Spleen (tissue), 11 donors: Measurements from ENCODE around the gene ERMARD. TPM values are rescaled to one million over a fixed set of nuclear protein-coding genes. Genes with fewer than 3 reads are reported as not detected.

ENCODE experiments used
- DNase-seq: peaks from one replicate; pipeline ENCODE4 v3.0.0-alpha.2; 2020
- H3K27ac ChIP-seq, 8 donors: fragments of 200-600 bp; sonication (generic) in 7 of 8; 1 replicate in 4 of 8; 2 replicates in 4 of 8; pipeline versions ENCODE4 v1.5.0 to v1.8.0; 2016 to 2021; ENCODE audit warnings: inconsistent platforms in 4 of 8, mild to moderate bottlenecking in 4 of 8, moderate library complexity in 1 of 8
- H3K27me3 ChIP-seq, 7 donors: fragments of 200-600 bp; sonication (generic) in 6 of 7; replicated peaks in 1 of 7; 1 replicate in 4 of 7; 2 replicates in 3 of 7; pipeline versions ENCODE4 v1.5.0 to v1.8.0; 2016 to 2021; ENCODE audit warnings: inconsistent platforms in 3 of 7, mild to moderate bottlenecking in 1 of 7
- H3K36me3 ChIP-seq, 6 donors: fragments of 200-600 bp; sonication (generic) in 5 of 6; 1 replicate in 4 of 6; 2 replicates in 2 of 6; pipeline versions ENCODE4 v1.5.0 to v1.8.0; 2016 to 2021; ENCODE audit warnings: inconsistent platforms in 2 of 6
- H3K4me1 ChIP-seq, 6 donors: fragments of 200-600 bp; sonication (generic) in 5 of 6; 1 replicate in 3 of 6; 2 replicates in 3 of 6; pipeline versions ENCODE4 v1.5.0 to v1.8.0; 2016 to 2021; ENCODE audit warnings: inconsistent platforms in 3 of 6
- H3K4me3 ChIP-seq, 8 donors: fragments of 200-600 bp; sonication (generic) in 7 of 8; 1 replicate in 4 of 8; 2 replicates in 4 of 8; pipeline versions ENCODE4 v1.5.0 to v1.8.0; 2016 to 2021; ENCODE audit warnings: inconsistent platforms in 4 of 8, mild to moderate bottlenecking in 4 of 8, moderate library complexity in 2 of 8
- H3K9me3 ChIP-seq, 8 donors: fragments of 200-600 bp; sonication (generic) in 7 of 8; 1 replicate in 4 of 8; 2 replicates in 4 of 8; pipeline versions ENCODE4 v1.5.0 to v1.8.0; 2016 to 2021; ENCODE audit warnings: inconsistent platforms in 4 of 8
- CTCF ChIP-seq, 11 experiments: fragments of 200-600 bp in 7 of 11; fragments of 450-650 bp in 4 of 11; sonication (generic) in 4 of 11; IDR thresholded peaks in 8 of 11; conservative IDR thresholded peaks in 3 of 11; 1 replicate in 7 of 11; 2 replicates in 4 of 11; pipeline versions ENCODE4 v1.4.0 to v1.8.0; 2016 to 2021; ENCODE audit warnings: antibody characterized with exemption in 11 of 11, inconsistent platforms in 4 of 11, mild to moderate bottlenecking in 1 of 11
- POLR2A ChIP-seq, 3 donors: fragments of 450-650 bp; IDR thresholded peaks; one replicate each; pipeline ENCODE4 v1.5.1; 2017; ENCODE audit warnings: antibody characterized with exemption in 3 of 3, mild to moderate bottlenecking in 1 of 3
- POLR2AphosphoS5 ChIP-seq, 3 donors: sonication (generic); formaldehyde crosslinking; IDR thresholded peaks; one replicate each; pipeline ENCODE4 v1.5.1; 2017; ENCODE audit warnings: antibody characterized with exemption in 3 of 3
- WGBS, 5 donors: extraction: QIAGEN DNeasy Blood & Tissue Kit in 3 of 5; methylation state at CpG; one replicate each; pipeline versions ENCODE4 v1.1.5 to v1.1.7; 2013 to 2018; 5-methylcytosine and 5-hydroxymethylcytosine counted together
- intact Hi-C: fragments of 100-400 bp; cut with DNase I; formaldehyde crosslinking; loops from one replicate; pipeline ENCODE4 v1.15.0; 2023; ENCODE audit warnings: low total_unique reads
- polyA plus RNA-seq, 3 donors: library from polyadenylated mRNA; stranded (reverse); fragments of 200-250 nt; gene quantifications; one replicate each; pipeline ENCODE4 v1.2.1, GENCODE V29; 2013
- total RNA-seq, 7 donors: library from RNA; depleted of rRNA in 3 of 7; stranded (reverse); fragments of >200 nt in 3 of 7; fragmentation: NEBNext Ultra II Directional in 4 of 7; extraction: Animal tissue kit (Norgen Biotek cat#: 25700) in 4 of 7; gene quantifications; one replicate each; pipeline versions ENCODE4 v1.1.0 to v1.2.1, GENCODE V29; 2016 to 2021
- donor health status: healthy with polysubstance abuse.
- donor health status: DM: no; HTN: no; CAD: no; lungs with moderate emphysema.
- donor health status: DM: no; HTN: no; CAD: no.
- donor health status: Bipolar disorder and iron deficiency.
- donor health status: healthy.
- donor health status: DM: no; HTN: no; CAD: no.
- donor health status: DM: yes; HTN: yes; CAD: no.

The ERMARD gene
- total and polyA plus RNA-seq, 10 donors, result 23.1 to 87.3 (median 37.7) TPM

GRCh38 chr6:169766232-169766631 lies 14.8 kb downstream of the ERMARD start:
- no peaks in the 10 kb centered on the region for H3K27me3 ChIP-seq
- no peak overlapping the region for H3K4me3 ChIP-seq
- H3K4me1 ChIP-seq, result peaks cover 0 to 6% (median 0%) of the 10 kb centered on the region in 6 donors
- TF ChIP-seq CTCF (IDR thresholded peaks at IDR 0.05 in 8 of 11, conservative IDR thresholded peaks at IDR 0.05 in 3 of 11) (no peak), POLR2AphosphoS5 (IDR thresholded peaks at IDR 0.05) (no peak), POLR2A (IDR thresholded peaks at IDR 0.05) (no peak)
- 90 to 97% (median 93%) methylated on average over 5 of the region's 5 CpGs for WGBS, 5 donors
- H3K9me3 ChIP-seq, result no peaks in the 10 kb centered on the region
- no peak for DNase-seq
- intact Hi-C loops, result no loop called here
- peaks cover 0 to 99% (median 55%) of the 10 kb centered on the region in 6 donors for H3K36me3 ChIP-seq
- H3K27ac ChIP-seq, result no peak overlapping the region

DNA sequence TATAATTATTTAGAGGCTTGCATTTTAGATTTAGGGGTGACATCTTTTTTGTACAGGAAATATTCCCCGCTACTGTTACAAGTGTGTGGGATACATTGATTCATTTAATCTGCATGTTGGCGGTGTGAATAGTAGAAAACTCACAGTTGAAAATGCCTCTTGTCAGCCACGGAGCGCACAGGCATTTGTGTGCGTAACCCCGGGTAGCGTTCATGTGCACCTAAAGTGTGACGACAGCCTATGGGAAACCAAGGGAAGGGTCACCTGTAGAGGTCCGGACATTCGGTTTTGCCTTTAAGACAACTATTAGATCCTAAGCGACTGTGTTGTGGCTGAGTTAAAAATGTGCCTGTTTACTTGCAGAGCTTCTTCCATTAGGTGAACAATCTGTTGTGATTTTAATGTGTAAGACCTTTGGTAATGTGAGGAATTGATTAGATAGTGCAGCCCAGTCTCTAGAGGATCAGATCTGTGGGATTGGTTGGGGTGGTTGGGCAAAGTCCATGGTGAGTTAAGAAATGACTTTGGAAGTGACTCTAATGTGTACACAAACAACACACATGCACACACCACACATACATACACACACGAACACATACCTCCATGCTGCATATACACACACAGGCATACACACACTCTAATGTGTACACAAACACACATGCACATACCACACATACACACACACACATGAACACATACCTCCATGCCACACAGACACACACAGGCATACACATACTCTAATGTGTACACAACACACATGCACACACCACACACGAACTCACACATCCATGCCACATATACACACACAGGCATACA lies 15.7 kb downstream of the ERMARD start:
- no peak overlapping the region for H3K4me3 ChIP-seq
- intact Hi-C loops, result no loop called here
- no peaks in the 10 kb centered on the region for H3K9me3 ChIP-seq
- WGBS, 5 donors, result 95 to 97% (median 96%) methylated on average over 13 of the region's 13 CpGs
- H3K36me3 ChIP-seq, result peaks cover 0 to 99% (median 57%) of the 10 kb centered on the region in 6 donors
- no peak for DNase-seq
- H3K27me3 ChIP-seq, result no peaks in the 10 kb centered on the region
- no peak overlapping the region for H3K27ac ChIP-seq
- peaks cover 0 to 6% (median 0%) of the 10 kb centered on the region in 6 donors for H3K4me1 ChIP-seq
- TF ChIP-seq POLR2AphosphoS5 (IDR thresholded peaks at IDR 0.05) (no peak), POLR2A (IDR thresholded peaks at IDR 0.05) (no peak), CTCF (IDR thresholded peaks at IDR 0.05 in 8 of 11, conservative IDR thresholded peaks at IDR 0.05 in 3 of 11) (no peak)

GRCh38 chr6:169774347-169774746 lies 22.9 kb downstream of the ERMARD start:
- Histone ChIP-seq H3K27me3 (no peaks in the 10 kb centered on the region), H3K9me3 (no peaks in the 10 kb centered on the region), H3K36me3 (peaks cover 0 to 97% (median 45%) of the 10 kb centered on the region in 6 donors), H3K4me3 (no peak overlapping the region), H3K27ac (no peak overlapping the region), H3K4me1 (no peaks in the 10 kb centered on the region)
- intact Hi-C loops, result no loop called here
- DNase-seq, result no peak
- TF ChIP-seq CTCF (IDR thresholded peaks at IDR 0.05 in 8 of 11, conservative IDR thresholded peaks at IDR 0.05 in 3 of 11), result no peak
- no peak for TF ChIP-seq POLR2AphosphoS5 (IDR thresholded peaks at IDR 0.05)
- no peak for TF ChIP-seq POLR2A (IDR thresholded peaks at IDR 0.05)
- WGBS, 5 donors, result 85 to 93% (median 89%) methylated on average over 9 of the region's 9 CpGs

DNA sequence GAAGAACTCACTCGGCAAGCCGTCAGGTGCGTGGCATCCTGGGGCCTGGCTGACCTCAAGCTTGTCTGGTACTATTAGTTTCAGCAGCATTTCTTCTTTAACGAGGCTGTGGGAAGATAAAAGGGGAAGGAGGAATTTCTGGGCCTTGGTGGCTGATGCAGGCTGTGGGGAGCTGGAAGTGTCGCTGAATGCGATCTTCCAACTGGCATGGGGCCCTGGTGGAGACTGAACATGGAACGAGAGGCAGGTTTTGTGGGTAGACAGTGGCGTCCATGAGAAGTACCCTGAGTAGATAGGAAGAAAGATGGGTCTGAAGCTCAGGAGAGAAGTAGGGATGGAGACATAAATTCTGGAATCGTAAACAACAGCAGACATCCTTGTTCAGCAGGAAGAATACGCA lies 23.9 kb downstream of the ERMARD start:
- no peaks in the 10 kb centered on the region for H3K9me3 ChIP-seq
- no peaks in the 10 kb centered on the region for H3K4me1 ChIP-seq
- WGBS, 5 donors, result 85 to 95% (median 90%) methylated on average over 10 of the region's 10 CpGs
- no peak for DNase-seq
- TF ChIP-seq CTCF (IDR thresholded peaks at IDR 0.05 in 8 of 11, conservative IDR thresholded peaks at IDR 0.05 in 3 of 11), result no peak
- no peak for TF ChIP-seq POLR2AphosphoS5 (IDR thresholded peaks at IDR 0.05)
- no peak for TF ChIP-seq POLR2A (IDR thresholded peaks at IDR 0.05)
- no peak overlapping the region for H3K4me3 ChIP-seq
- no peaks in the 10 kb centered on the region for H3K27me3 ChIP-seq
- H3K36me3 ChIP-seq, result peaks cover 0 to 97% (median 51%) of the 10 kb centered on the region in 6 donors
- intact Hi-C loops, result no loop called here
- no peak overlapping the region for H3K27ac ChIP-seq
